Stimulated activated CD4-positive, alpha-beta T cell treated with anti-CD3 and anti-CD28 coated beads, Interleukin-2, amount 100 ng/mL, for 4 hours (primary cell): ENCODE results near the gene TCF12.
"Not testable (repeated sequence)": the region's sequence is repeated elsewhere in the genome, so short reads cannot be mapped to it uniquely, and the experiment has no call there.

Experiments used
- DNase-seq: peaks from one replicate; pipeline ENCODE4 v3.0.0-alpha.2; 2020; ENCODE audit warnings: low read depth

Gene TCF12

DNA sequence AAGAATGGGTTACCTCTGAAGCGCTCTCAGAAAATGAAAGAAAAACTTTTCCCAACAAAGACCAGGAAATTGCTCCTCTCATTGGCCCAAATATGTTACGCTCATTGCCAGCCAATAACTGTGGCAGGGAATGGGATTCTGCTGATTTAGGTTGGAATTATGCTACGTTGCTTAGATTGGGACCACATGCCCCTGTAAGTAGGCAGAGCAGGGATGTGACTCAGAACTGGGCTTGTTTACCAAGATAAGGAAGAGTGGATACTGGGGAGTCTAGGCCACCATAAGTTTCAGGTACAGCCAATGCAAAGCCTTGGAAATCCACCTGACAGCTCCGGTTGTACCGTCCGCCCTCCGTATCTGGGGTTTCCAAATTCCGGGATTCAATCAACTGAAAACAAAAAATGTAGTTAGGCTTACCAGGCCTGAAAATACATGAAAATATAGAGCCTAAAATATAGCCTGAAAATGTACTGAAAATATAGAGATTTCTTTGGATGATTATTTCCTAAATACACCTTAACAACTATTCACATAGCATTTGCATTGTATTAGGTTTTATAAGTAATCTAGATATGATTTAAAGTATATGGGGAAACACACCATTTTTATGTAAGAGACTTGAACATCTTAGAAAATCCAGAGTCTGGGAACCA, 1.5 kb upstream of the TCF12 start:
- no peak for DNase-seq

DNA sequence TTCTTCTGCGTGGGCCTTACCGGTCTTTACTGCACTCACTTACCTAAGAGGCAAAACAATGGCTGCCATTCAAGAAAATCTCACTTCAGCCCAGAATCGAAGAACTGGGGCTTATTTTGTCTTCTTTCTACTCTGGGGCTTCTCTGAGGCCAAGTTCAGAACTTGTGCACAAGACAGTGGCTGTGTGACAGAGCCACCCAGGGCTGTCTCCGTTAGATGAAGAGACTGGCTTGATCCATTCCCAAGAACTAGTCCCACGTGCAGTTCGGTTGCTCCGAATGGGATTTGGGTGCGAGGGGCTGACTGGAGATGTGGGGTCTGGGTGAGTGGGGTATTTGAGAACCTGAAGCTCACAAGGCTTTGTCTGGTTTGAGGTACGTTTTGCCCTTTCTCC, 795 bp upstream of the TCF12 start:
- DNase-seq = no peak

DNA sequence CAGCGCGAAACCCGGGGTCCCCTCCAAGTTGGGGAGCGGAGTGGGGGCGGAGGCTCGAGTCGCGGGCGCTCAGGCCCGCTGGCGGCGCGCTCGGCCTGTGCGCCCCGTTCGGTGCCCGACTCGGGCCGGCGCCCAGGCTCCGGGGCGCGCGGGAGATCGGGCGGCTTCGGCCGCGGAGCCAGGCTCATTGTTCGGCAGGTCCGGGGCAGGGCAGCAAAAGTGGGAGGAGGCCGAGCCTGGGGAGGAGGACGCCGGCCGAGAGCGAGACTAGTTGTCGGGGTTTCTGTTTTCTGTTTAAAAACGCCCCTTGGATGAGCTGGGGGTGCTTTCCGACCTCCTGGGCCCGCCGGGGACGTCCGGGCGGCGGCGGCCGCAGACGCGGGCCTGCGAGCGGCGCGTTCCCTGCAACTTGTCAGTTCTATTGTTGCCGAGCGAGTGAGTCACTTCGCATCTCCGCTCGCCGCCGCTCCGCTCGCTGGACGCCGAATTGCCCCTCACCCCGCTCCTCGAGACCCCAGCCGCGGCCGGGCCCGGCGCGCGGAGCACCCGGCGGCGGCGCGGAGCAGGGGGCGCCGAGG, 676 bp downstream of the TCF12 start:
- DNase-seq = peak; percentile 39

DNA sequence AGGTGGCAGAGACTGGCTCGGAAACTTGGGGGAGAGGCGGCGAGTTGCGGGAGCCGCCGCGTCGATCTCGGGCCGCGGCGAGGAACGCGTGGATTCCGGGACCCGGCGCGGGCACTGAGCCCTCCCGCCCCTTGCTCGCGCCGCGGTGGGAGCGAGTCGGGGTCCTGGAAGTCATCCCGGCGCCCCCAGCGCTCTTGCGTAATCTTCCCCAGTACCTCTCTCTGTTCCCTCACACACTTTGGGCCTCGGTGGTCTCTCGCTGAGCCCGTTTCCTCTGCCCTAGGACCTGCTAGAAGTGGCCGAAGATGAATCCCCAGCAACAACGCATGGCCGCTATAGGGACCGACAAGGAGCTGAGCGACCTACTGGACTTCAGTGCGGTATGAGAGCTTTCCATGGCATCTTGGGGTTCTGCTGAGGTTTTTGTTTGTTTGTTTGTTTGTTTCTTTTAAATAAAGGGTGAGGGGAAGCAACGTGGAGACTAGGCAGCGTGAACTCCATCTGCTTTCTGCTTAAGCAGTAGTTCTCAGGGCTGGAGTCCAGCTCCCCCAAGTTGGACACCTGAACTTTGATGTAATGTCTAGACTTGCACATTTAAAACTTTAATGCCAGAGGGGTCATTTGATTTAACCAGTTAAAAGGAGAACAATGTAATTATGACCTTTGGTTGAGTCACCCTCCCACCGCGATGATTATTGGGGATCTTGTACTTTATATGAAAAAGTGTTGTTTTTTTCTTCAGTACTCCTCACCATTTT, 1.3 kb downstream of the TCF12 start:
- DNase-seq = no peak

DNA sequence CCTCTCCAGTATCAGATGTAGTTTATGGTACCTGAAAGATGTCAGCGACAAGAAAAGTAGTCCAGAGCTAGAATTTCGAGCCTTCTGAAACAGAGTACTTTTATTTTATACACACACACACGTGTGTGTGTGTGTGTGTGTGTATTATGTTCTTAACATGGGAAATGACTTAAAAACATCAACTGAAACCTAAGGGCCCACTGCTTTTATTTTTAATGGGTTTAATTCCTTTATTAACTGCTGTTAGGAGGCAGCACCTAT, 1.9 kb downstream of the TCF12 start:
- no peak for DNase-seq

DNA sequence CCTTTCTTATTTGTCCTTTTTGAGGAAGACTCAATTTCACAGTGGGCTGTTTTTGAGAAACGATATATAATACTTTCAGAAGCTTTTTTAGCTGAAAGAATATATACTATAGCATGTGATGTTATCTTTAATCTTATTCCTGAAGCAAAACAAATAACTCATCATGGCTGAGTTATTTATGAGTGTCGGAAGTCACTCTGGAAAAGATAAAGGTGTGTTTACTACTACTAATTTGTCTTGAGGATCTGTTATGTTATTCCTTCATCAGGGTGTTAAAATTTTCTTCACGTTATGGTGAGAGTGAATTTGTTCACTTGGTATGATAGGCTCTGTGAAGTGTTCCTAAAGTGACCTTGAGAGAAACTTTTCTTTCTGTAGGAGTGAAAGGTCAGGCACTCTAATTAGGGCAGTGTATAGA, 4.7 kb downstream of the TCF12 start:
- DNase-seq = no peak

DNA sequence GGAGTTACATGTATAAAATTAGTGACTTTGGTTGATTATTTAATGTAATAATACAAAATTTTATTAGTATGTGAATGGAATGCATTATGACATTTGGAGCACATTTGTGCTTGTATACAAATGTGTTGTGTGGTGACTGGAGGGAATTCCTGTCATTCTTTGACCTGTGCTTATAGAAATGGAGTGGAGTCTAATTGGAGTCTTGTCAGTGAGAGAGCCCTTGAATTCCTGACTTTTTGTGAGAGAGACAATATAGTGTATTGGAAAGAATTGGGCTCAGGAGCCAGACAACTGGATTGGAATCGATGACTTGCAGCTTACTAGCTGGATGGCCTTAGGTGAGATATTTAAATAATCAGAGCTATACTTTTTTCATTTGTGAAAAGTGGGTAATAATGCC, 9.4 kb downstream of the TCF12 start:
- DNase-seq = no peak

DNA sequence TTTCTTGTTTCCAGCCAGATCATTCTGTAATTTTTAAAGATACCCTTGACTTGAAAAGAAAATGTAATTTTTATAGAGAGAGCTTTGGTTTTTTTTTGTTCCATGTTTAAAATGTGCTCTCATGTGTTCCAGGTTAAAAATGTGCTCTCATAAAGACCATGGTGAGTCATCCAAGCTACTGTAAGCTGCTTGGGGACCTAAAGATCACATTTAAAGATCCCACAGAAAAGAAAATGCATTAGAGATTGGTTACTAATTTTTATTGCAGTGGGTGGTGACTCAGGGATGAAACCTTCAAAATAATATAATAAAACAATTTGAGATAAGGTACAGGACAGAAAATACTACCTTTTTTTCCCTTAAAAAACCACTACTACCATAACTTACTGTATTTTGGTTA, 11.0 kb downstream of the TCF12 start:
- DNase-seq = no peak

DNA sequence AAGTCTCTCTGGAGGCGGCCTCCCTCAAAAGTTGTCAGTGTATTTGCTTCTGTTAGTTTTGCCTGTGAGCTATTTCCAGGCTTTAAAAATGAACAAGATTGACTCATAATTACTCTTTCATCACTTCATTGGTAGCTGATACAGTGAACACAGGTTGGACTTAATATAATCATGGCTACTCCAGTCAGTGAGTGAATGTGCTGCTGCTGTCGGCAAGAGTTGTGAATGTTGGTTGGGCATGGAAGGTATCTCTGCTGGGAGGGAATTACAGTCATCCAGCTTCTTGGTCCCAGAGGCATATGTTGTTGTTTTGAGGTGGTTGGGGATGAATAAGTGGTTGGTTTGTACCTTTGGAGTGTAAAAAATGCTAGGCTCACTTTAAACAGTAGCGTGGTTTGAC, 11.5 kb downstream of the TCF12 start:
- no peak for DNase-seq

DNA sequence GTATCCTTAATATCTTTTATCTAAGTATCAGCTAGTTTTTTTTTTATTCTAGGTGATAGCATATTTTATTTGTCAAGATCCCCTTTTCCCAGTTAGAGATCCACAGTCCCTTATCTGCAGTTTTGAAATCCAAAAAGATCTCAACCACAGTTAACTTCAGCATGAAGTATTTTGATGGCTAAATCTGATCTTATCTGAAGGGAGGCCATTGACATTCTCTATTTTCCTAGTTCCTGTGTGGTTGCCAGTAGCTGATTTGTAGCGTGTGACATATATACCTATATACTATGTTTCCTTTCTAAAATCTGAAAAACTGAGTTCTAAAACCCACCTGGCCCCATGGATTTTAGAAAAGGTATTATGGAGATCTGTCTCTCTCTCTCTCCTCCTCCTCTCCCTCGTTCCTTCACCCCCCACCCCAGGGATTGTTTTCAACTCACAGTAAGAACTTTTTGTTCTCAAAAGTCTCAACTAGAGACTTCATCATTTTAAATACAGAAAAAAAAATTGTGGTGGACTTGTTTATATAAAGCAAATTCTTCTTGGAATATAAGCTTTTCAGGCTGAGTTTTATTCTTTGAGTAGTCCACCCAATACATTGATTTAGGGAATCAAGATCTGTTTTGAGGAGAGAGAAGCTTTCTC, 12.3 kb downstream of the TCF12 start:
- DNase-seq = no peak

DNA sequence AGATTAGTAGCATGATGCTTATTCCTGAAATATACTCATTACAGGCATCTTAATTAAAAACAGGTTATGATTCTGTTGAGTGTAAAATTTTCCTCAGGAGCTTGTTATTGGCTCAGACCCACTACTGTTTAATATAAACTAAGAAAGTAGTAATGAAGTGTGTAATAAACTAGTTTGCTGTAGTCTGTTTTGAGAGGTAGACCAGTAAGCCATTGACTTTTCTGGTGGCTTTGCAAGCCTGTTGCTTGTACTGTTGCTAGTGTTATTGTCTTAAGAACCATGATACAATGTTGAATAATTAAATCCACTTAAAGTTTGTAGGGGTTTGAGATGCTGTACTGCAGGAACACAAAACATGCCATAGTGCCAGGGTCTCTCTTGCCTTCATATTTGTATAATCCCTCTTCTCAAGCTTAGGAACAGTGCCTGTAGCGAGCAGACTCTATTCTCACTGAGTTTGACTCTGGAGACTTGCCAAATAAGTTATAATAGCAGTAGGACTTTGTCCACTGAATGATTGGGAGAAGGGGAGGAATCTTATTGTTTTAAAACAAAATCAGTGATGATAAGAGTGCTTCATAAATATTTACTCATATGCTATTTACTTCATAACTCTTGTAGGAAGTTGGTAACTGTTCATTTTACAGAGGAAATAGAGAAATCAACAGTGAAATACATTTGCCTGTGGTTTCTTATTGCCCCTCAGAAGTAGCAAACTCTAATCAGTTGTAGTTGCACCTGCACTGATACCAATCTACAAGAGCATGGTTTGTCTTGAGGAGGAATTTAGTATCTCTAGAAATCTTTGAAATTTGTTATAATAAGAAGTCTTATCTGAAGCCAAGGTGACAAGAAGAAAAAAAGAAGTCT, 13.4 kb downstream of the TCF12 start:
- DNase-seq = no peak

DNA sequence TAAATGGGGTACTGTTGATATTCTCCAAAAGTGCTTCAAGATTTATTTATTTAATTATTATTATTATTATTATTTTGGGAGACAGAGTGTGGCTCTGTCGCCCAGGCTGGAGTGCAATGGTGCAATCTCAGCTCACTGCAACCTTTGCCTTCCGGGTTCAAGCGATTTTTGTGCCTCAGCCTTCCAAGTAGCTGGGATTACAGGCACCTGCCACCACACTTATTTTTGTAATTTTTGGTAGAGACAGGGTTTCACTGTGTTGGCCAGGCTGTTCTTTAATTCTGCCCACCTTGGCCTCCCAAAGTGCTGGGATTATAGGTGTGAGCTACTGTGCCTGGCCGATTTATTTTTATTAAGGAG, 14.0 kb downstream of the TCF12 start:
- not testable (repeated sequence) for DNase-seq

DNA sequence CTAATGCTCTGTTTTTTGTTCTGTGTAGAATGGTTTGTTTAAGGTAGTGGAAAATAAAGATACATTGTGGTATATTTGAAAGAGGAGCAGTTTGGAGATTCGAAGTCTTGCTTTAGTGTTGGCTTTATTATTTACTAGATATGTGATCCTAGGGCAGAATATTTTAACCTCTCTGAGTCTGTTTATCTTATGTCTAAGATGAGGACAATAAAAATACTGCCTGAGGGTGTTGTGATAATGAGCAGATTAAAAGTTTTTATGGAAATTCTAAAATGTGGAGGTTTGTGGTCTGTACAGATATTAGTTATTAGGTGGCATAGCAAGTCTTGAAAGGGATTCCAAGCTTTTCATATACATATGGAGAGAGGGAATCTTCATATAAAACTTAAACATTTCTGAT, 15.0 kb downstream of the TCF12 start:
- DNase-seq = no peak

DNA sequence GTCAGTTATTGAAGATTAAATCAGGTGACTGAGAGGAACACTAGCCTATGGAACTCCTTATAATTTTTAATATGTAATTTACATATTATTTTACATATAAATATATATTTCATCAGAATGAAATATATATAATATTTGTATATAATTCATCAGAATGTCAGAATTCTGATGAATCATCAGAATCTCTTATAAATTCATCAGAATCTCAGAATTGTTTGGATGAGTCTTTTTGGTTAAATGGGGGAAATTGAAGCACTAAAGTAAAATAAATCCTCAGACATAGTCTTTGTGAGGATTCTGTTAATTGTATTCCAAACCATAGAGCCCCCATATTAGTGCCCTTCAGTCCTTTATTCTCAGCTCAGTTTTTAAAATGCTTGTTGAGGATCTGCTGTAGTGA, 15.4 kb downstream of the TCF12 start:
- no peak for DNase-seq

DNA sequence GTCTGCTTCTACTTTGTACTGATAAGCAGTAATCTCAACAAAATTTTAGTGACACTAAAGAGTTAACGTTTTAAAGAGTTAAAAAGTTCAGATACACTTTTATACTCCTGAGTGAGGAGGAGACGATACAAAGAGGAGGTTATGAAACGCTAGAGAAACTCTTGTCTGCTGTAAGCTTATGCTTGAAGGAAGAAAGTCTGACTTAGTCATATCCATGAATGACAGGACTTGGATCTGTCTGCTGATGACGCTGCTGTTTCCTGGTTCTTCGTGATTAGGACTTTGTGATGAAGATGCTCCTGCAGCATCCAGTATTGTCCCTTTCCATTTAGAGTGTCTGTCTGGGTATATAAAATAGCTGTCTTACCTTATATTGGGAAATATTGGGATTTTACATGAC, 15.8 kb downstream of the TCF12 start:
- DNase-seq = no peak

DNA sequence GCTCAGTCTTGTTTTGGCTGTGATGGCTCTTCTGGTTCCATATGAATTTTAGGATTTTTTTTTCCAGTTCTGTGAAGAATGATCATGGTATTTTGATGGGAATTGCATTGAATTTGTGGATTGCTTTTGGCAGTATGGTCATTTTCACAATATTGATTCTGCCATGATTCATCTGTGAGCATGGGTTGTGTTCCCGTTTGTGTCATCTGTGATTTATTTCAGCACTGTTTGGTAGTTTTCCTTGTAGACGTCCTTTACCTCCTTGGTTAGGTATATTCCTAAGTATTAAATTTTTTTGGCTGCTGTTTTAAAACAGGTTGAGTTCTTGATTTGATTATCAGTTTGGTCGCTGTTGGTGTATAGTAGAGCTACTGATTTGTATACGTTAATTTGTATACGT, 18.5 kb downstream of the TCF12 start:
- DNase-seq = no peak

DNA sequence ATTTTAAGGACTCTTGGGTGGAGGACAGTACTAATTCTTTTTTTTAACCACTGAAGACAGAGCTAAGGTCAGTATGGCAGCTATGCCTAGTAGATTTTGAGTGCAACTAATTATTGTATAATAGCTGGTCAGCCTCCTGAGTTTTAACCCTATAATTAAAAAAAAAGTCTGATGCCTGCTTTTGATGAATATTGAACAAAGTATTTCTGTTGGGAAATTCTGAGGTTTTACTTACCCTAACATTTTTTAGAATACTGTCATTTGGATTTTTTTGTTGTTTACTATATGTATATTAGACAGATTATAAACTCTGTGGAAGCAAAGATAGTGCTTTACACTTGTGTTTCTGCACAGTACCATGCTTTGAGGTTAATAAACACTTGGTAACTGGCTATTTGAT, 20.8 kb downstream of the TCF12 start:
- DNase-seq = no peak

DNA sequence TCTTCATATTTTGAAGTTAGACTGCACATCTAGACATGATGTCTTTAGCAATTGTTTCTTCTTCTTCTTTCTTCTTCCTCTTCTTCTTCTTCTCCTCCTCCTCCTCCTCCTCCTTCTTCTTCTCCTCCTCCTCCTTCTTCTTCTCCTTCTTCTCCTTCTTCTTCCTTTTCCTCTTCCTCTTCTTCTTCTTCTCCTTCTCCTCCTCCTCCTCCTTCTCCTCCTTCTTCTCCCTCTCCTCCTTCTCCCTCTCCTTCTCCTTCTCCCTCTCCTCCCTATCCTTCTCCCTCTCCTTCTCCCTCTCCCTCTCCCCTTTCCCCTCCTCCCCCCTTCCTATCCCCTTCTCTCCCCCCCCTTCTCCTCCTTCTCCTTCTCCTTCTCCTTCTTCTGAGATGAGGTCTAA, 21.9 kb downstream of the TCF12 start:
- DNase-seq = no peak

DNA sequence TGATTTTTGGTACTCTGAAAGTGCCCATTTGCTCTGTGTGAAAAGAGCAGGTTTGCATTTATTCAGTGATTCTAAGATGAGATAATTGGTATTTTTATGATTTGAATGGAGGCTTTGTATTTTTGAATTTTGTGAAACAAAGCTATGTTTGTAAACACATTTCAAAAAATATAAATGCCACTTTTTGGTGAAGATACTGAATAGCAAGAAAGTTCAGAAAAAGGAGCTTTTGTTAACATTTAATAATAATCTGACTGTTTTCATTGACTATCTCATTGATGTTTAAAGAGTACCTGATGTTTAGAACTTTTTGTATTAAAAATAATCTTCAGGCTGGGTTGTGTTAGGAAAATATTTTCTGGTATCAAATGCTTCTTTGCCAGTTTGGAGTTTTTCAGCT, 23.7 kb downstream of the TCF12 start:
- DNase-seq = no peak

DNA sequence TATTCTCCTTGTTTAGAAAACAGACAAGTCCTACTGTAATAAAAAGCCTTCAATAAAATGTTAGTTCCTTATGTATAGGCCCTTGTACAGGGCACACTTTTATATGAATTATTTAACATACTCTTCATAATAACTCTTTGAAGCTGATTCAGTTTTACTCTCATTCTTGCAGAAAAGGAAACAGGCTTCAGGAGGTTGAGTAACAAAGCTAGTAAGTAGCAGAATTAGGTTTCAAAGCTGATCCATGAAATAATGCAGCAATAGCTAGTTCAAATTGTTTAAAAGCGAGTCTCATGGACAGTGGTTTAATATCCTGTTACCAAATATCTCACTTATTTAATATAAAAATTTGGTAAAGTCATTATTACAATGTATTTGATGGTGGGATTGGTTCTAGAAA, 25.0 kb downstream of the TCF12 start:
- no peak for DNase-seq

DNA sequence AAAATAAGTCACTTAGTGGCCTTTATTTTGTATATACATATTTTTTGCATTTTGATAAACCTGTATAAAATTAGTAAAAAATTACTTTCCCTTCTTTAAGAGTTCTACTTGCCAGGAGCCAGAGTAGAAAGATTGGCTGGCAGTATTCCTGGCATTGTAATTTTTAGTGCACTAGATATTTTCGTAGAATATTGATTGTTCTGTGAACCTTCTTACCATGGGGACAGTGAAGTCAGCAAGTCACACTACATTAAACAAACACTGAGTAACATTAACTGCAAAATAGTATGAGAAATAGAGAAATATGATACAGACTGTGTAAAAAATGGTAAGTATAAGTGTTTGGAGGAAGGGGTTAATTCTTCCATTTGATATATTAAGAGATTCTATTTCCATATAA, 26.0 kb downstream of the TCF12 start:
- DNase-seq = no peak

DNA sequence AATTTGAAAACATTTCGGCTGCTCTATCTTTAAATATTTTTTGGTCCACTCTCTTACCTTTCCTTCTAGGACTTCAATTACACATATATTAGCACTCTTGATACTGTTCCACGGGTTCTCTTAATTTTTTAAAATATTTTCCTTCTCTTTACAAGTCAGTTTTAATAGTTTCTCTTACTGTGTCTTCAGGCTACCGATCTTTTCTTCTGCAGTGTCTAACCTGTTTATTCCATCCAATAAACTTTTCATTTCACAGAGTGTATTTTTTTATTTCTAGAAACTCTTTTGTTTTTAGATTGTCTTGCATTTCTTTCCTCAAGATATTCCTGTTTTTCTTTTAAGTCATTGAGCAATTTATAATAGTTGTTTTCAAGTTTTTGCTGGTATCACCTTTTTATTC, 27.7 kb downstream of the TCF12 start:
- no peak for DNase-seq
